GM20000 (cell line): ENCODE data around the gene OSBPL6.
"Not testable (repeated sequence)": the region's sequence is repeated elsewhere in the genome, so short reads cannot be mapped to it uniquely, and the experiment has no call there.

Experiments used
- DNase-seq: peaks from one replicate; pipeline ENCODE4 v3.0.0; 2012; ENCODE audit warnings: low spot score
- TF ChIP-seq, protein P1 (sequence below): IDR thresholded peaks from 2 replicates; pipeline ENCODE4 v1.5.1; 2012; ENCODE audit warnings: mild to moderate bottlenecking, control low read depth; ENCODE audit errors: extremely low read depth, missing control alignments

The OSBPL6 gene

DNA sequence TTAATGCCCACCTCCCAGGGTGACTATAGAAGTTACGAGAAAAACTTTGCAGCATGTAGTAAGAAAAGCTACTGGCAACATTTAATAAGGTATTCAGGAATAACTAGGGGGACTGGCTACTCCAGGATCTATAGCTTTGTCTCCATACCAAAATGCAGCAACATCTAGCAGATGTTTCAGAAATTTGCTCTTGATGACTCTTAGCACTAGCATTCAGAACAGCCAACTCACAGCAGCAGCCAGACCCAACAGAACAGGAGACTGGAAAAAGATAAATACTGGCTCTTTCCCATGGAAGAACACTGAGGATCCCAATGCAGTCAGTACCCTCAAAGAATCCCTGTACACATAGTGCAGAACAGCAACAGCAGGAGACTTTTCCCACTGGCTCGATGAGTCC, 151.6 kb downstream of the OSBPL6 start:
- DNase-seq, result no peak
- TF ChIP-seq, protein P1, sequence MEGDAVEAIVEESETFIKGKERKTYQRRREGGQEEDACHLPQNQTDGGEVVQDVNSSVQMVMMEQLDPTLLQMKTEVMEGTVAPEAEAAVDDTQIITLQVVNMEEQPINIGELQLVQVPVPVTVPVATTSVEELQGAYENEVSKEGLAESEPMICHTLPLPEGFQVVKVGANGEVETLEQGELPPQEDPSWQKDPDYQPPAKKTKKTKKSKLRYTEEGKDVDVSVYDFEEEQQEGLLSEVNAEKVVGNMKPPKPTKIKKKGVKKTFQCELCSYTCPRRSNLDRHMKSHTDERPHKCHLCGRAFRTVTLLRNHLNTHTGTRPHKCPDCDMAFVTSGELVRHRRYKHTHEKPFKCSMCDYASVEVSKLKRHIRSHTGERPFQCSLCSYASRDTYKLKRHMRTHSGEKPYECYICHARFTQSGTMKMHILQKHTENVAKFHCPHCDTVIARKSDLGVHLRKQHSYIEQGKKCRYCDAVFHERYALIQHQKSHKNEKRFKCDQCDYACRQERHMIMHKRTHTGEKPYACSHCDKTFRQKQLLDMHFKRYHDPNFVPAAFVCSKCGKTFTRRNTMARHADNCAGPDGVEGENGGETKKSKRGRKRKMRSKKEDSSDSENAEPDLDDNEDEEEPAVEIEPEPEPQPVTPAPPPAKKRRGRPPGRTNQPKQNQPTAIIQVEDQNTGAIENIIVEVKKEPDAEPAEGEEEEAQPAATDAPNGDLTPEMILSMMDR, result no peak

DNA sequence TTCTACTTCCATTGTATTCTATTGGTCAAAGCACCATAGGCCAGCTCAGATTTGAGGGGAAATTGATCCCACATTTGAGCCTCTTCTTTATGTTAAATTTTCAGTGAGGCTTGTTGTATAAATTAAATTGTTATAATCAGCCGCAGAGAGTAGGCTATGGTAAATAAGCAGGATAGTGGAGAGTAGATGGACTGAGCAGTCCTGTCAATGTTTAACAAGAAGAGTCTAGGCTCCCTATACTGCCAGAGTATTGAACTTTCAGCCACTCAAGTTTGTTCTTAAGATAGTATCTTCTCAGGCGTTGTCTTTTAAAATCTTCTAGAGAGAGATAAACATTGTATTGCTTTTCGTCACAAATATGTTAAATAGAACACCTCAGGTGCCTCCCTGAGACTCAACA, 155.7 kb downstream of the OSBPL6 start:
- TF ChIP-seq, protein P1, result no peak
- DNase-seq, result no peak

- DNase-seq, result not testable (repeated sequence)
Observed at GRCh38 chr2:178357704-178358103, 163.4 kb downstream of the OSBPL6 start.

DNA sequence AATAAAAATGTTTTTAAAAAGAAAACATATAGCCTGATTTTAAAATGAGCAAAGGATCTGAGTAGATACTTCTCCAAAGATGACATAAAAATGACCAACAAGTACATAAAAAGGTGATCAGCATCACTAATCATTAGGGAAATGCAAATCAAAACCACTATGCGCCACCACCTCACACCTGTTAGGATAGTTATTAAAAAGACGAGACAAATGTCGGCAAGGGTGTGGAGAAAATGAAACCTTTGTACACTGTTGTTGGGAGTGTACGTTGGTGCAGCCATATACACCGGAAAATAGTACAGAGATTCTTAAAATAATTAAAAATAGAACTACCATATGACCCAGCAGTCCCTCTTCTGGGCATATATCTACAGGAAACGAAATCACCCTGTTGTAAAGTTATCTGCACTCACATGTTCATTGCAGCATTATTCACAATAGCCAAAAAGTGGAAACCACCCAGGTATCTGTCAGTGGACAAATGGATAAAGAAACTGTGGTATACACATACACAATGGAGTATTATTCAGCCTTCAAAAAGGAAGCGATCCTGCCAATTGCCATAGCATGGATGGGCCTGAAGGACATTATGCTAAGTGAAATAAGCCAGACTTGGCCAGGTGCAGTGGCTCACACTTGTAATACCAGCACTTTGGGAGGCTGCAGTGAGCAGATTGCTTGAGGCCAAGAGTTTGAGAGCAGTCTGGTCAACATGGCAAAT, 165.0 kb downstream of the OSBPL6 start:
- DNase-seq, result no peak
- TF ChIP-seq, protein P1, result no peak

DNA sequence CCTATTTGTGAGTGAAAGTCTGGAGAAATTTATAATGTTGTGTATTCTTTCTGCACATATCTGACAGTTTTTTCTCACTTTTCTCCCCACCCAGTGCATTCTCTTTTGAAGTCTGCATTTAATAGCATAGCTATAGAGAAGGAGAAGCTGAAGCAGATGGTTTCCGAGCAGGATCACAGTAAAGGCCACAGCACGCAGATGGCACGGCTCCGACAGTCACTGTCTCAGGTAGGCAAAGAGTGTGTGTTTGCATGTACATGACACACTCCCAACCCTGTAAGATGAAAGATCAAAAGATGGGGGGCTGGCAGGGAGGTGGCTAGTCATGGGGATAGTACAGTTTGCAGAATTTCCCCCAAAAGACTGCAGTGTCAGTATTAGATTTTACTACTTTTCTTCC, 167.3 kb downstream of the OSBPL6 start:
- TF ChIP-seq, protein P1, result no peak
- DNase-seq, result no peak

GRCh38 chr2:178363252-178363651, 168.9 kb downstream of the OSBPL6 start:
- TF ChIP-seq, protein P1, result no peak
- no peak for DNase-seq

GRCh38 chr2:178365116-178365515, 170.8 kb downstream of the OSBPL6 start:
- no peak for DNase-seq
- TF ChIP-seq, protein P1, result no peak

DNA sequence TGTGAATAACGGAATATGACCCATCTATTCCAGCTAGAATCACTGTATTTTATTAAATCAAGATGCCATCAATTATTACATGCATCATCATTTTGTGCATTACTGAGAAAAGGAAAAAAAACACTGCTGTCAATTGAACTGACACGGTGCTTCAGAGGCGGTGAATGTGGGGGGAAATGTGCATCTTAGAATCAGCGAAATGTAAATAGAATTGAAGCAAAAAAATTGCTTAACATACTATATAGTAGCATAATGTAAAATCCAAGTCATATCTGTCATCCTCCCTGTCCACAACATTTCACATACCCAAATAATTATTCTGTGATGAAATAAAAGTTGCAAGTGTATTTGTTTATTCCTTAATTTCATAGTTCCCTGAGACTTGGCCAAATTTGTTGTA, 172.1 kb downstream of the OSBPL6 start:
- TF ChIP-seq, protein P1, result no peak
- no peak for DNase-seq
